K562 (cell line): Measurements from ENCODE around the gene CEP19. TPM values are rescaled to one million over a fixed set of nuclear protein-coding genes. Genes with fewer than 3 reads are reported as not detected.
"Not testable (repeated sequence)": the region's sequence is repeated elsewhere in the genome, so short reads cannot be mapped to it uniquely, and the experiment has no call there.

Source experiments
- ATAC-seq: fragments of 200-7000 bp; cut with Tn5 transposase; 3 replicates; pipeline ENCODE4 v1.9.1; 2020; ENCODE audit warnings: moderate library complexity
- BruUV-seq: library from RNA; stranded (reverse); fragments of 400-500 nt; replicated peaks from 2 replicates; lab custom pipeline; 2021; lab: Mats Ljungman, UMichigan
- CTCF ChIA-PET: fragments of 300-600 bp; formaldehyde crosslinking; extraction: SDS; loops from one replicate; lab custom pipeline; 2021; ENCODE audit warnings: low intra/inter-chr PET ratio; lab: Yijun Ruan, JAX
- POLR2A ChIA-PET: fragments of 300-600, 350-650 bp; sonication (Branson Sonifier 250); formaldehyde crosslinking; extraction: SDS; loops from one replicate; lab custom pipeline; 2021; ENCODE audit warnings: antibody characterized with exemption, inconsistent platforms; lab: Yijun Ruan, JAX
- DNase-seq, 4 experiments: peaks; one replicate each; pipeline versions ENCODE4 v3.0.0 to v3.0.0-alpha.2; 2011 to 2018; ENCODE audit warnings: low spot score in 3 of 4, mixed read lengths in 3 of 4; ENCODE audit errors: extremely low read depth in 1 of 4
- FAIRE-seq: peaks from 2 replicates; lab custom pipeline; 2011; peaks lifted over from hg19 to GRCh38; lab: Jason Lieb, UNC
- H2AFZ ChIP-seq: 2 replicates; pipeline ENCODE4 v1.6.0; 2011; ENCODE audit warnings: low read depth, low read length, control low read depth, inconsistent platforms
- H3K27ac ChIP-seq: fragments of 200-600 bp; 3 replicates; pipeline ENCODE4 v1.8.0; 2011; ENCODE audit warnings: low read depth, mild to moderate bottlenecking, control low read depth, inconsistent platforms, low read length, moderate library complexity, mixed read lengths; ENCODE audit errors: extremely low read depth
- H3K27me3 ChIP-seq, 2 experiments: fragments of 300-600 bp in 1 of 2; 2 replicates in 1 of 2; 3 replicates in 1 of 2; pipeline versions ENCODE4 v1.6.0 to v1.8.0; 2011; ENCODE audit warnings: inconsistent platforms in 2 of 2, low read length in 2 of 2, mild to moderate bottlenecking in 1 of 2, mixed read lengths in 1 of 2, moderate library complexity in 1 of 2; ENCODE audit not compliant: control insufficient read depth in 2 of 2, insufficient read depth in 2 of 2
- H3K36me3 ChIP-seq: fragments of 300-600 bp; 3 replicates; pipeline ENCODE4 v1.8.0; 2011; ENCODE audit warnings: mild to moderate bottlenecking, low read length, inconsistent platforms; ENCODE audit not compliant: control insufficient read depth, insufficient read depth
- H3K4me1 ChIP-seq, 2 experiments: fragments of 200-600 bp in 1 of 2; replicated peaks in 1 of 2; 2 replicates in 1 of 2; 3 replicates in 1 of 2; pipeline versions ENCODE4 v1.5.1 to v1.8.0; 2011; ENCODE audit warnings: inconsistent platforms in 2 of 2, low read length in 2 of 2, mild to moderate bottlenecking in 1 of 2, mixed read lengths in 1 of 2, moderate library complexity in 1 of 2; ENCODE audit not compliant: control insufficient read depth in 2 of 2, insufficient read depth in 2 of 2
- H3K4me2 ChIP-seq: 2 replicates; pipeline ENCODE4 v1.6.1; 2011; ENCODE audit warnings: low read length, control low read depth, inconsistent platforms, mixed read lengths; ENCODE audit not compliant: insufficient read depth
- H3K4me3 ChIP-seq: fragments of 200-600 bp; sonication (generic), shearing (Covaris generic); 2 replicates; pipeline ENCODE4 v1.5.1; 2016; ENCODE audit warnings: control low read depth, inconsistent platforms
- H3K79me2 ChIP-seq: fragments of 200-600 bp; 3 replicates; pipeline ENCODE4 v1.8.0; 2011; ENCODE audit warnings: low read length, inconsistent platforms; ENCODE audit not compliant: control insufficient read depth, insufficient read depth
- H3K9ac ChIP-seq, 2 experiments: 2 replicates each; pipeline versions ENCODE4 v1.6.0 to v1.6.1; 2011; ENCODE audit warnings: low read depth in 2 of 2, low read length in 2 of 2, control low read depth in 1 of 2, inconsistent platforms in 1 of 2, mild to moderate bottlenecking in 1 of 2, mixed read lengths in 1 of 2; ENCODE audit not compliant: insufficient read depth in 1 of 2
- H3K9me1 ChIP-seq: one replicate; pipeline ENCODE4 v1.6.0; 2011; ENCODE audit warnings: inconsistent platforms, mild to moderate bottlenecking, low read length, moderate library complexity; ENCODE audit not compliant: control insufficient read depth, insufficient read depth
- H3K9me3 ChIP-seq: replicated peaks from 2 replicates; pipeline ENCODE4 v1.5.1; 2011; ENCODE audit warnings: low read depth, low read length, inconsistent platforms; ENCODE audit not compliant: control insufficient read depth, insufficient read depth
- H4K20me1 ChIP-seq: replicated peaks from 2 replicates; pipeline ENCODE4 v1.6.1; 2011; ENCODE audit warnings: low read length, inconsistent platforms, mixed read lengths; ENCODE audit not compliant: control insufficient read depth, insufficient read depth
- BCOR ChIP-seq: fragments of 450-650 bp; IDR thresholded peaks from 2 replicates; pipeline ENCODE4 v1.6.1; 2016
- CBX3 ChIP-seq, 2 experiments: IDR thresholded peaks; 1 replicate in 1 of 2; 2 replicates in 1 of 2; pipeline ENCODE4 v1.6.1; 2012; ENCODE audit warnings: inconsistent platforms in 2 of 2, low read length in 2 of 2, borderline replicate concordance in 1 of 2, control low read depth in 1 of 2
- ZBTB40 ChIP-seq, 2 experiments: fragments of 450-650 bp in 1 of 2; sonication (generic) in 1 of 2; formaldehyde crosslinking in 1 of 2; IDR thresholded peaks; 2 replicates each; pipeline versions ENCODE4 v1.7.1 to v1.9.0; 2016 to 2022; ENCODE audit warnings: inconsistent platforms in 1 of 2, mild to moderate bottlenecking in 1 of 2, missing genetic modification reagents in 1 of 2
- WGBS: fragments of 100-300 bp; shearing (Covaris generic); methylation state at CpG from one replicate; pipeline ENCODE4 v1.1.6; 2016; ENCODE audit warnings: low coverage, mixed read lengths; ENCODE audit not compliant: insufficient coverage; ENCODE audit errors: missing lambda C conversion rate; 5-methylcytosine and 5-hydroxymethylcytosine counted together
- in situ Hi-C: fragments of 300-500 bp; cut with MboI; formaldehyde crosslinking; loops from 4 replicates; pipeline ENCODE4 v1.15.0; 2018; ENCODE audit warnings: inconsistent platforms, mixed read lengths
- intact Hi-C: fragments of 100-400 bp; cut with micrococcal nuclease; formaldehyde crosslinking; loops from 2 replicates; pipeline ENCODE4 v1.14.2; 2022
- polyA plus RNA-seq, 8 experiments: library from polyadenylated mRNA; depleted of rRNA in 4 of 8; stranded (reverse) in 5 of 8; unstranded in 3 of 8; fragments of >200 nt; fragmentation: Nextera tagmentation in 2 of 8; fragmentation: Illumina TruSeq in 1 of 8; extraction: Ambion mirVana in 2 of 8; extraction: Trizol in 1 of 8; gene quantifications; 2 replicates each; pipeline versions ENCODE4 v1.2.1 to v1.2.3, GENCODE V29; 2011 to 2014; ENCODE audit warnings: inconsistent platforms in 1 of 8, missing spikeins in 1 of 8
- total RNA-seq, 7 experiments: library from RNA; depleted of rRNA in 6 of 7; stranded (reverse); fragments of >200 nt in 6 of 7; fragmentation: Illumina TruSeq in 2 of 7; extraction: Trizol in 2 of 7; gene quantifications; 2 replicates each; pipeline versions ENCODE4 v1.2.1 to v1.2.3, GENCODE V29; 2011 to 2021; ENCODE audit warnings: low replicate concordance in 1 of 7

Gene CEP19
- total and polyA plus RNA-seq, 9 of the 15 experiments (the other 6 are each of a cell fraction or from before 2014, with no cell fraction given), result 2.5 to 4.5 (median 3.7) TPM

GRCh38 chr3:196721097-196721496, 9.0 kb upstream of the CEP19 start (continued):
- TF ChIP-seq ZBTB40 (IDR thresholded peaks at IDR 0.05) (no peak), ZBTB40 (CRISPR knock-in tag; IDR thresholded peaks at IDR 0.05) (no peak), CBX3 (IDR thresholded peaks at IDR 0.05; ENCODE audit: borderline replicate concordance in 1 of 2, low read length in 2 of 2) (0 out of 3 replicates have a peak, but pooled peaks of 1 of the 2 experiments have one; percentile 40), BCOR (0 out of 2 replicates have a peak, but pooled peaks have one; percentile 33)

- H3K79me2 ChIP-seq, result peaks cover 10% of the 10 kb centered on the region
- CTCF ChIA-PET, DNase-seq, ATAC-seq, H3K27me3 ChIP-seq, H3K9ac ChIP-seq, in situ Hi-C loops, H3K4me2 ChIP-seq, H3K9me1 ChIP-seq, H3K27ac ChIP-seq, H3K4me3 ChIP-seq, FAIRE-seq, BruUV-seq, H4K20me1 ChIP-seq, H2AFZ ChIP-seq, H3K9me3 ChIP-seq: not testable (repeated sequence)
- intact Hi-C loops, result loop anchor here (10.0 kb wide), 1 partner anchor 228 kb away; the partner anchor contains the start of gene NCBP2
- POLR2A ChIA-PET, result interaction anchor here (0.6 to 0.8 kb wide), 2 partner anchors 17 to 1241 kb away, joined by 3 to 4 read pairs; no protein-coding TSS in a partner anchor
- H3K36me3 ChIP-seq, result peaks cover 15% of the 10 kb centered on the region; the same call in 2 of the 3 replicates
- WGBS, result 67% methylated on average over 3 of the region's 3 CpGs
- peaks cover 4 to 13% of the 10 kb centered on the region in 2 experiments; a peak in 3 of 5 replicates for H3K4me1 ChIP-seq
Measured at GRCh38 chr3:196717162-196717561, 5.1 kb upstream of the CEP19 start.
